Esophagus squamous epithelium (tissue), 5 donors: ENCODE data around the gene PPP3CA. TPM values are rescaled to one million over a fixed set of nuclear protein-coding genes. Genes with fewer than 3 reads are reported as not detected.

Experiments used
- DNase-seq: peaks from one replicate; lab custom pipeline; 2025; lab: John Stamatoyannopoulos, UW
- H3K27ac ChIP-seq, 4 donors: fragments of 200-600 bp; sonication (generic); one replicate each; pipeline ENCODE4 v1.5.1; 2016 to 2019; ENCODE audit warnings: mild to moderate bottlenecking in 1 of 4
- H3K27me3 ChIP-seq, 4 donors: fragments of 200-600 bp; sonication (generic); 1 replicate in 3 of 4; 2 replicates in 1 of 4; pipeline versions ENCODE4 v1.5.1 to v1.6.0; 2017 to 2021; ENCODE audit warnings: antibody characterized with exemption in 1 of 4
- H3K36me3 ChIP-seq, 3 donors: fragments of 200-600 bp; sonication (generic); one replicate each; pipeline ENCODE4 v1.5.1; 2016 to 2019
- H3K4me1 ChIP-seq, 3 donors: fragments of 200-600 bp; sonication (generic); one replicate each; pipeline ENCODE4 v1.5.1; 2017 to 2019
- H3K4me3 ChIP-seq, 4 donors: fragments of 200-600 bp; sonication (generic); 1 replicate in 3 of 4; 2 replicates in 1 of 4; pipeline ENCODE4 v1.5.1; 2016 to 2019; ENCODE audit warnings: mild to moderate bottlenecking in 2 of 4, moderate library complexity in 1 of 4
- H3K9me3 ChIP-seq, 3 donors: fragments of 200-600 bp; sonication (generic); one replicate each; pipeline ENCODE4 v1.5.1; 2016 to 2019
- POLR2A ChIP-seq, 4 donors: fragments of 450-650 bp; IDR thresholded peaks; one replicate each; pipeline ENCODE4 v1.6.1; 2017; ENCODE audit warnings: antibody characterized with exemption in 4 of 4, mild to moderate bottlenecking in 4 of 4, moderate library complexity in 3 of 4
- whole genome bisulfite sequencing, 2 donors: methylation state at CpG; one replicate each; pipeline ENCODE4 v1.1.5; 2018; 5-methylcytosine and 5-hydroxymethylcytosine counted together
- intact Hi-C: fragments of 100-400 bp; cut with DNase I; formaldehyde crosslinking; loops from one replicate; pipeline ENCODE4 v1.15.0; 2022
- total RNA-seq, 4 donors: library from RNA; depleted of rRNA; stranded (reverse); fragments of >200 nt; gene quantifications; one replicate each; pipeline ENCODE4 v1.1.0, GENCODE V29; 2016
- TF ChIP-seq, protein P1 (sequence below), 6 experiments: fragments of 450-650 bp in 4 of 6; fragments of 200-600 bp in 2 of 6; sonication (generic) in 2 of 6; IDR thresholded peaks; one replicate each; pipeline ENCODE4 v1.5.1; 2016 to 2019; ENCODE audit warnings: antibody characterized with exemption in 6 of 6, mild to moderate bottlenecking in 4 of 6, moderate library complexity in 4 of 6
- donor health status: DM: yes; HTN: yes; CAD: no.

PPP3CA gene
- total RNA-seq, 4 donors from 2014 or later = 13.3 to 25.7 (median 17.5) TPM

DNA sequence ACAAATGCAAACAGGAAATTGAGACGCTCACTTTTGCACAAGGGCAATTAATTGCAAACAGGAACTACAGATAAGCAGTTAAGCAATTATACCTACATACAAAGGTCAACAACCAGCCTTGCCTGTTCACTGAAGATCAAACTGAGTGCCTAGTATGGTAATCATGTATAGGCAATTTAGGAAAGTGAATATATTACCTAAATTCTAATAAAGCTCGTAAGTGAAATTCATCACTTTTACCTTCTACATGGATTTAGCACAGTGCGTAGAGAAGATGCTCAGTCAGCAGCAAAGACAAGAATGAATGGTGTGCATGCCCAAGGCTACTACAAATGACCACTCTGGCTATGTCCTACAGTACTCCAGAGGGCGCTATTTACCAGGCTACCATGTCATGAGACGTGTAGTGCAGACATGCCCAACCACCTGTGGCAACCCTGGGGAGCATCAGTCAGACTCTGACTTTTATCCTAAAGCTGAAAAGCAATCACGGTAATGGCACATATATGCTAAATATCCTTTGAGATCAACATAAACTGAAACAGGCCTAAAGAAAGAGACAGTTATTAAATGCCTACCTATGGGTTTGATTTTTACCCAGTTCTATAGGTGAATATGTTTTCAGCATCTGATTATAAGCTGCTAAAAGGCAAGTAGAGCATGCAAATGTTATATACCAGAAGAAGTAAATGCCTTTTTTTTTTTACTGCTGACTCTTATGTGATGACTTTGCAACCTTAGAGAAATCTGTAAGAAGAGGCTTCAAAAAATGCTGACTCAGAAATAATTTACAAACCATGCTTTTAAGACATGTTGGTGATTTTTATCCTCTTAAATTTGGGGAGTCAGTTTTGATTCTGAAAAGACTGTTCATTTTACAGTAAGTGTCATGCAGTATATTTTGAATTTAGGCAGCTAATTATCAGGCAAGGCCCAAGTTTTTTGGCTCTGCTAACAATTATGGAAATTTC is 178.0 kb downstream of the PPP3CA start:
- 64 to 65% methylated on average over 6 of the region's 6 CpGs for WGBS, 2 donors

DNA sequence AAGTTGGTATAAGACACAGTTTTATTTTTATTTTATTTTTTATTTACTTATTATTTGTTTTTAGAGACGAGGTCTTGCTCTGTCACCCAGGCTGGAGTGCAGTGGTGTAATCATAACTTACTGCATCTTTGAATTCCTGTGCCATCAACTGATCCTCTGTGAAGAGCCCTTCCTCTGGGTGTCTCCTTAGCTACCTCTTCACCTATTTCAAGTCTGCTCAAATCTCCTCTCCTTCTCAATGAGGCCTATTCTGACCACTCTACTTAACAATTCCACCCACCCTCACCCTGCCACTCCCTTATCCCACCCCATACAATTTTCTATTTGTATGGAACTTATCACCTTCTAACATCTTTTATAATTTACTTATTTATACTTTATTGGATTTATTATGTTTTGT is 183.4 kb downstream of the PPP3CA start:
- WGBS, 2 donors = 86 to 91% methylated on average over 1 of the region's 1 CpG
- TF ChIP-seq, protein P1, sequence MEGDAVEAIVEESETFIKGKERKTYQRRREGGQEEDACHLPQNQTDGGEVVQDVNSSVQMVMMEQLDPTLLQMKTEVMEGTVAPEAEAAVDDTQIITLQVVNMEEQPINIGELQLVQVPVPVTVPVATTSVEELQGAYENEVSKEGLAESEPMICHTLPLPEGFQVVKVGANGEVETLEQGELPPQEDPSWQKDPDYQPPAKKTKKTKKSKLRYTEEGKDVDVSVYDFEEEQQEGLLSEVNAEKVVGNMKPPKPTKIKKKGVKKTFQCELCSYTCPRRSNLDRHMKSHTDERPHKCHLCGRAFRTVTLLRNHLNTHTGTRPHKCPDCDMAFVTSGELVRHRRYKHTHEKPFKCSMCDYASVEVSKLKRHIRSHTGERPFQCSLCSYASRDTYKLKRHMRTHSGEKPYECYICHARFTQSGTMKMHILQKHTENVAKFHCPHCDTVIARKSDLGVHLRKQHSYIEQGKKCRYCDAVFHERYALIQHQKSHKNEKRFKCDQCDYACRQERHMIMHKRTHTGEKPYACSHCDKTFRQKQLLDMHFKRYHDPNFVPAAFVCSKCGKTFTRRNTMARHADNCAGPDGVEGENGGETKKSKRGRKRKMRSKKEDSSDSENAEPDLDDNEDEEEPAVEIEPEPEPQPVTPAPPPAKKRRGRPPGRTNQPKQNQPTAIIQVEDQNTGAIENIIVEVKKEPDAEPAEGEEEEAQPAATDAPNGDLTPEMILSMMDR (IDR thresholded peaks at IDR 0.05) = no peak
- no peak for TF ChIP-seq POLR2A (IDR thresholded peaks at IDR 0.05)
- no peaks in the 10 kb centered on the region for H3K36me3 ChIP-seq
- DNase-seq = no peak
- intact Hi-C loops = no loop called here
- H3K4me1 ChIP-seq = peaks cover 0 to 17% (median 0%) of the 10 kb centered on the region in 3 donors
- no peaks in the 10 kb centered on the region for H3K27me3 ChIP-seq
- no peak overlapping the region for H3K27ac ChIP-seq
- no peaks in the 10 kb centered on the region for H3K9me3 ChIP-seq
- no peak overlapping the region for H3K4me3 ChIP-seq

More for the DNA sequence above, 178.0 kb downstream of the PPP3CA start:
- no peaks in the 10 kb centered on the region for H3K36me3 ChIP-seq
- intact Hi-C loops = no loop called here
- peak; percentile 2 for DNase-seq
- peaks cover 0 to 1% (median 0%) of the 10 kb centered on the region in 3 donors for H3K4me1 ChIP-seq
- no peak overlapping the region for H3K27ac ChIP-seq
- H3K27me3 ChIP-seq = no peaks in the 10 kb centered on the region
- no peaks in the 10 kb centered on the region for H3K9me3 ChIP-seq
- no peak for TF ChIP-seq POLR2A (IDR thresholded peaks at IDR 0.05)
- TF ChIP-seq, protein P1 (IDR thresholded peaks at IDR 0.05) = peak; percentile 42 to 83 (median 64)
- H3K4me3 ChIP-seq = no peak overlapping the region

DNA sequence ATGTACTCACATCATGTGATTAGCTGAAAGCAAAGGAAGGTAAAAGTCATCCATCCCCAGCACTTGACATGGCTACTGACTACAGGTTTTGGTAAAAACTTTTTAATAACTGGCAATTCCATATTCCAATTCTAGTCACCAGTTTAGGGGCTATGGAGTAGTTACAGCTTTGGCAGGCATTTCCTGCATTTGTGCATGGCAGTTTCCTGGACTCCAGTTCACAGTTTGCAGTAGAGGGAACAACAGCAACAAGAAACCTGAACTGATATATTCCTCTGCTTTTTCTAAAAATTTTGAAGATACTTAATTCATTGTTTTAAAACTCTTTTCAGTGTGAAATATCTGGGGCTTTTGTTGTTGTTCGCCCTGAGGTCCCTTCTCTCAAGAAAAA is 184.3 kb downstream of the PPP3CA start:
- no peaks in the 10 kb centered on the region for H3K36me3 ChIP-seq
- no peaks in the 10 kb centered on the region for H3K9me3 ChIP-seq
- H3K27me3 ChIP-seq = no peaks in the 10 kb centered on the region
- H3K4me3 ChIP-seq = no peak overlapping the region
- no peak overlapping the region for H3K27ac ChIP-seq
- no peak for TF ChIP-seq POLR2A (IDR thresholded peaks at IDR 0.05)
- TF ChIP-seq, protein P1 (IDR thresholded peaks at IDR 0.05) = no peak
- 100% methylated on average over 1 of the region's 1 CpG for WGBS, 2 donors
- DNase-seq = no peak
- intact Hi-C loops = no loop called here
- H3K4me1 ChIP-seq = peaks cover 0 to 17% (median 3%) of the 10 kb centered on the region in 3 donors

DNA sequence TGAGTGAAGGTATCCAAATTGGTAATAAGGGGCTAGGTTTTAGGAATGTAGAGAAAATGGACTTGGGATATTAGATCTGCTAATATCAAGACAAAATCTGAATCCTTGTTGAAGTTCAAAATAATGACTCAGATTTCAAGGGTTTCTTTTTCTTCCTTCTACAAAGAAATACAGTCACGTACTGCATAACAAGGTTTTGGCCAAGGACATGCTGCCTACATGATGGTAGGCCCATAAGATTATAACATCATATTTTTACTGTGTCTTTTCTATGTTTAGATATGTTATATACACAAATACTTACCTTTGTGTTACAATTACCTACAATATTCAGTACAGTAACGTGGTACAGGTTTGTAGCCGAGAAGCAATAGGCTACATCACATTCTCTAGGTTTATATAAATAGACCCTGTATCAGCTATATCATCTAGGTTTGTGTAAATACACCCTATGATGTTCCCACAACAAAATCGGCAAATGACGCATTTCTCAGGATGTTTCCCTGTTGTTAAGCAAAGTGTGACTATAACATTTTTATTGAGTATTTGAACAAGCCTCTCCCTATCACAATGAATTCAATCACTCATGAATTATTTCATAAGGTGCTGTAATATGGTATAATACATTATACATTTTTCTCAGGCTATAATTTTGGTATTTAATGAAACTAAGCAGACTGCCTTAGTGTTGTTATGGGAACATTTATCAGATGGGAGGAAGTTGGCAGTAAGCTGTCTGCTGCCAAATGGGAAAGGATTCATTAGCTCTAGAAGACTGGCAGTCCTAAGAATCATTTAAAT is 186.3 kb downstream of the PPP3CA start:
- 90 to 96% methylated on average over 5 of the region's 5 CpGs for WGBS, 2 donors

More for the DNA sequence above, 186.3 kb downstream of the PPP3CA start:
- DNase-seq = no peak
- Histone ChIP-seq H3K36me3 (no peaks in the 10 kb centered on the region), H3K27ac (no peak overlapping the region), H3K9me3 (no peaks in the 10 kb centered on the region), H3K4me1 (peaks cover 0 to 34% (median 19%) of the 10 kb centered on the region in 3 donors), H3K4me3 (no peak overlapping the region), H3K27me3 (no peaks in the 10 kb centered on the region)
- TF ChIP-seq POLR2A (IDR thresholded peaks at IDR 0.05) = no peak
- TF ChIP-seq, protein P1 (IDR thresholded peaks at IDR 0.05) = no peak
- intact Hi-C loops = no loop called here
